HTR-8/SVneo (cell line): ENCODE results near the gene PINLYP.
"Not testable (repeated sequence)": the region's sequence is repeated elsewhere in the genome, so short reads cannot be mapped to it uniquely, and the experiment has no call there.

Source experiments
- DNase-seq: peaks from one replicate; pipeline ENCODE4 v3.0.0; 2011; ENCODE audit warnings: low spot score, mixed read lengths; ENCODE audit not compliant: insufficient read length
- FAIRE-seq: peaks from 2 replicates; lab custom pipeline; 2011; peaks lifted over from hg19 to GRCh38; lab: Jason Lieb, UNC

Gene PINLYP

DNA sequence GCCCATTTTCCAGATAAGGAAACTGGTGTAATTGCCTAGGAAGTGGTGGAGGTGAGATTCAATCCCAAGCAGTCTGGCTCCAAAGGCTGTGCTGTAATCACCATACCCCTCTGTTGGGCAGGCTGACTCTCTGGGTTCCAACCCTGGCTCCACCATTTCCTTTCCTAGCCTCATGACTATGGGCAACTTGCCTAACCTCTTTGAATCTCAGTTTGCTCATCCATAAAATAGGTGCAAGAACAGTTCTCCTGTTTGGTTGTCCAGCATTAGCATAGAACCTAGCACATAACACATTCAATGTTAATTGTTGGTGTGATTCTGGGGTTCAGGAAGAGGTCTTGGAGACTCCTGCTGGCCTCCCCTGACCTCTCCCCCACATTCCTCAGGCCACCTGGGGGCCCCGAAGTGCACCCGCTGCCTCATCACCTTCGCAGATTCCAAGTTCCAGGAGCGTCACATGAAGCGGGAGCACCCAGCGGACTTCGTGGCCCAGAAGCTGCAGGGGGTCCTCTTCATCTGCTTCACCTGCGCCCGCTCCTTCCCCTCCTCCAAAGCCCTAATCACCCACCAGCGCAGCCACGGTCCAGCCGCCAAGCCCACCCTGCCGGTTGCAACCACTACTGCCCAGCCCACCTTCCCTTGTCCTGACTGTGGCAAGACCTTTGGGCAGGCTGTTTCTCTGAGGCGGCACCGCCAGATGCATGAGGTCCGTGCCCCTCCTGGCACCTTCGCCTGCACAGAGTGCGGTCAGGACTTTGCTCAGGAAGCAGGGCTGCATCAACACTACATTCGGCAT is 23.0 kb downstream of the PINLYP start:
- FAIRE-seq (no peak), DNase-seq (no peak)

DNA sequence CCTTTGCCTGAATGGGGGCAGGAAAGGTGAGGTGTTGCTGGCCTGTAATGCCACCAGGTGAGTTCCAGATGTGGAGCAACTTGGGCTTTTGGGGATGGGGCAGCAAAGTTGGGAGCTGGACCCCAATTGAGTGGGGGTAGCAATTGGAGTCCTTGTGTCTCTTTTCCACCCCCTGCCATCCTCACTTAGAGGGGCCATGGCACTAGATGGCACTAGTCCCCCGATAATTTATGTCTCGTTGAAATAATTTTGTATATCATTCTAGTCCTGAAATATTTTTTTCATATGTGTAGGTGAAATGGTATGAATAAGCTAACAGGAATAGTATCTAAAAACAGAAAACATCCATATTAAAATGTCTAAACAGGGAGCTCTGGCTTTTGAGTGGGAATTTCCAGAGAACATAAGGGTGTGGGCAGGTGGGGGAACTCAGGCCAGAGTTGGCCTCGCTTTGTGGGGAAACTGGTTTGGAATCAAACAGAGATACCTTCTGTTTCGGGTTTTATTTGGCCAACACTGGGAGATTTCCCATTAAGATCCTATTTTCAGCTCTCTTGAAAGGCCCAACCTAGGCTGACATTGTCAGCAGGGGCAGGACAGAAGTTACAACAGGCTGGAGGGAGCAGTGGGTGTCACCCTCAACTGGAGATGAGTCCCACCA is 24.2 kb downstream of the PINLYP start:
- DNase-seq = no peak
- FAIRE-seq = no peak

DNA sequence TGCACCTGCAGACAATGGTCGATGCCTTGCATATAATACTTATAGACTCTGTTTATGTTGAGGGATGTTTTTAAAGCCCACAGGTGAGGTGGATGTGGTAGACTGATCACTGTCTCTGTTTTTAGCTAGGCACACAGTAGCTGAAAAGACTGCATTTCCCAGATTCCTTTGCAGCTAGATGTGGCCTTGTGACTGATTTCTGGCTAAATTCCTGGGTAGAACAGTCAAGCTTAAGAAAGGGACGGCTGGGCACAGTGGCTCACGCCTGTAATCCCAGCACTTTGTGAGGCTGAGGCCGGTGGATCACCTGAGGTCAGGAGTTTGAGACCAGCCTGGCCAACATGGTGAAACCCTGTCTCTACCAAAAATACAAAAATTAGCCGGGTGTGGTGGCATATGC is 24.7 kb downstream of the PINLYP start:
- FAIRE-seq, DNase-seq: not testable (repeated sequence)

DNA sequence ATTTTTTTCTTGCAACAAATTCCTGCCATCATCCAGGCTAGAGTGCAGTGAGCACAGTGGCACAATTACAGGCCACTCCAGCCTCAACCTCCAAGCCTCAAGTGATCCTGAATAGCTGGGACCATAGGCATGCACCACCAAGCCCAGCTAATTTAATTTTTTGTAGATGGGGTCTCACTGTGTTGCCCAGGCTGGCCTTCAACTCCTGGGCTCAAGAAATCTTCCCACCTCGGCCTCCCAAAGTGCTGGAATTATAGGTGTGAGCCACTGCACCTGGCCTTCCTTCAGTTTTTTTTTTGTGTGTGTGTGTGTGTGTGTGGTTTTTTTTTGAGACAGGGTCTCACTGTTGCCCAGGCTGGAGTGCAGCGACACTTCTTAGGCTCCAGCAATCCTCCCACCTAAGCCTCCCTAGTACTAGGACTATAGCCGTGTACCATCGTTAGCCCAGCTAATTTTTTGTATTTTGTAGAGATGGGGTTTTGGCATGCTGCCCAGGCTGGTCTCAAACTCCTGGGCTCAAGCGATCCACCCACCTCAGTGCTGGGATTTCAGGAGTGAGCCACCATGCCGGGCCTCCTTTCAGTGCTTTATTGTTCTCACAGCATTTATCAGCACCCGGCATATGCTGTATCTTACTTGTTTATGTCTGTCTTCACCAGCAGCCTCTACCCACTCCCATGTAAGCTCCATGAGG is 30.4 kb downstream of the PINLYP start:
- DNase-seq (no peak), FAIRE-seq (no peak)

DNA sequence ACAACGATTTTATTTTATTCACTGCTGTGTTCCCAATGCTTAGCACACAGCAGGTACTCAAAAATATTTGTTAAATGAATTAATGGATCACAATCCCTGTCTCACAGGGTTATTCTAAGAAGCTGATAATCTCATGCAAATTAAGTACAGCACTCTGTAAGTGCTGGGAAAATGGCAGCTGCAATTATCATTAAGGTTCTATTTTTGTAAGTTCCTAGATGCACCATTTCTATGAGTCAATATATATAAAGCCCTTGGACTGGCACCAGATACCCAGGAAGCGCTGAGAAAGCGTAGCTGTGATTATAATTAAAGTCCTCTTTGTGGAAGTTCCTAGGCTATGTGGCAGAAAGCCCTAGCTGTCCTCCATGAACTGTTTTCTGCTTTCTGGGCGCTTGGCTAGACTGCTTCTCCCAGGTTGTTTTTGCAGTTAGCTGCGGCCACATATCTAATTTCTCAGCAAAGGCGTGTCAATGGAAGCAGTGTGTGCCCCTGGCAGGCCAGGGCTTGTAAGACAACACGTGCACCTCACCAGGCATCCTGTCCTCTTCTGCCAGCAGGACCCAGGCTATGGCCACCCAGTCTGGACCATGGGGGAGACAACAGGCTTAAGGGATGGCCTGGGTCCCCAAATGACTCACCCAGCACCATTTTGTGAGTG is 31.1 kb downstream of the PINLYP start:
- DNase-seq = no peak
- no peak for FAIRE-seq

DNA sequence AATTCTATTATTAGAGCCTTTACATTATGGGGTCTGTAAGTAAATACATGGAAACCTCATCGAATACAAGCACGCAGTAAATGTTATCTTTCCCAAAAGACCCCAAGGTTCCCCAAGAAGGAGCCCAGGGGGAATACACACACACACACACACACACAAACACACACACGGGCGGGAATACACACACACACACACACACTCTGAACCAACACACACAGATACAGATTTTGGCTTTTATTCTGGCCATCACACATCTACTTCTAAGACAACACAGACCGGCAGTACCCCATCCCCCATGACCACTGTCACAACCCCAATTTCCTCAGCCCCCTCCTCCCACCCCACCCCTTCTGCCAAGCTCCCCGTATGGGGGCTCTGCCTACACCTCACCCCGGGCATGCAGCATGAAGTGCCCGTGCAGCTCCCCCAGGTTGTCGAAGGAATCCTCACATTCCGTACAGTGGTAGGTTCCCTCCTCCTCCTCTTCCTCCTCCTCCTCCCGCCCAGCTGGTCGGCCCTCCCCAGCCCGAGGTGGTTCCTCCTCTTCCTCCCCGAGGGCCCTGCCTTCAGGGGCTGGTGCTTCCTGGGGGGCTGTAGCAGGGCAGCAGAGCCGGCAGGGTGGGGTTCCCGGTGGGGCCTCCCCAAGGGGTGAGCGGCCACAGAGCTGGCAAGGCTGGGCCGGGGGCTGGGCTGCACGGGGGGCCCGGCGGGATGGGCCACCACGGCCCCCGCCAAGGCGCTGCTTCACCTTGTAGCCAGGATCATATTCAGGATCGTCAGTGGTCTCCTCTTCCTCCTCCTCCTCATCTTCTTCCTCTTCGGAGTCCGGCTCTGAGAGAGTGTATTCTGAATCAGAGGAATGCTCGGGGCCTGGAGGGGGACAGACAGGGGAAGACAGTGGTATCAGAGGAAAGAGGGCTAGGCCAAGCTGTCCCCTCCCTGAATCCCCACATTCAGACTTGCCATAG is 31.9 kb downstream of the PINLYP start:
- no peak for FAIRE-seq

DNA sequence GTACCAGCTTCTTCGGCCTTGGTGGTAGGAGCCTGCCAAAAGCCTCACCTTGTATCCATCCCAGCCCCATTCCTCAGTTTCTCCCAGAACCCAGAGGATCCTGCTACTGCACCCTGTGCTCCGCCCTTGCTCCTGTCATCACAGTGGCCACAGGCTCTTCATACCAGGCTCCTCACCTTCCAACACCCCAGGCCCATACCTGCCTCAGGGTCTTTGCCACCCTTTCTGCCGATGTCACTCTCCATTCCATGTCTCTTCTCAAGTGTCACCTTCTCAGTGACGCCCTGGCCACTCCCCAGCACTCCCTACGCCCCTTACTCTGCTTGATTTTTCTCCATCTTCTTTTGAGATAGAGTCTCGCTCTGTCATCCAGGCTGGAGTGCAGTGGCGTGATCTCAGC is 34.3 kb downstream of the PINLYP start:
- FAIRE-seq (no peak), DNase-seq (no peak)

More for the DNA sequence above, 31.9 kb downstream of the PINLYP start:
- DNase-seq = no peak

DNA sequence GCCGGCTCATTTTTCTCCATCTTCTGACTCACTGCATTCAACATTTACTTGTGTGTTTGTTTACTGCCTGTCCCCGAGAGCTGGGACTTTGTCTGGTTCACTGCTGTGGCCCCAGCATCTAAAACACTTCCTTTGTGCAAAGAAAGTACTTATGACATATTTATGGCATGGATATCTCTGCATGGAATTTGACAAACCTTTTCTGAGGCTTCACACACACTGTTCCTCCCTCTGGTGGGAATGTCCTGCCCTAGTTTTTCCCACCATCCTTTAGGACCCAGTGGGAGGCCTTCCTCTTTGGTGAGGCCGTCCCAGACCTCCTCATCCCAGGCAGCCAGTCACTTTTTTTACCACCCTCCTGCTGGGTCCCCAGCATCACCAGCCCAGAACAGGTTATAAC is 34.9 kb downstream of the PINLYP start:
- FAIRE-seq (no peak), DNase-seq (no peak)

DNA sequence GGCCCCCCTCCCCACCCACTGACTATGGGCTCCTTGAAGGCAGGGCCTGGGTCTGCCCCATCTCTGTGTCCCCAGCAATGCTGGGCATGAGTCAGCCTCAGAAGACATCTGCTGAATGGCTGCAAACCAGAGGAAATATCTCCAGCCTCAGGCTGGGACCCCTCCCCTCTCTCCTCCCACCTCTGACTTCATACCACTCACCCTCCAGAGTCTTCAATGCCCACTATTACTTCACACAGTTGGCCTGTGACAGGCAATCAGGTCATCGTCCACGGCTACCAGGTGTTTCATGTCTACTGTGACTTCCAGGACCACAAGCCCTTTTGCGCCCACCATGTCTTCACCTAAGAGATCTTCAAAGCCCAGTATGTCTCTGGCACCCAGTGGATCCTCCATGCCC is 36.2 kb downstream of the PINLYP start, which contains the start of gene SRRM5:
Gene SRRM5 (plus strand): TSS at position 301 of the 400 bp plus-strand sequence. CDS start 34 bp downstream, at position 335.
- DNase-seq (no peak), FAIRE-seq (no peak)

DNA sequence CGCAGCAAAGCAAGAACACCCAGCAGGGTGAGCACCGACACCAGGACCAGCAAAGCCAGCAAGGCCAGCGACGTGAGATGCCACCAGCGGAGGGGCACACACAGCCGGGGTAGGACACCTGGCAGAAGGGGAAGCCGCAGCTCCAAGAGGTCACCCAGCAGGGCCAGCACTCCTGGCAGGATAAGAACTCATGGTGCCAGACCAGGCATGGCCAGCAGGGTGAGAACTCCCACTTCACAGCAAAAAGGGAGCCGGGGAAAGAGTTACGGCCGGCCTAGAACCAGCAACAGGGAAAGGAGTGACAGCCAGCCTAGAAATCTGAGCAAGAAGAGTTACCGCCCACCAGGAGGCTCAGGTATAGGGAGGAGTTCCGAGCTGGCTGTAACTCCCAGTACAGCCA is 36.8 kb downstream of the PINLYP start:
- no peak for FAIRE-seq
- DNase-seq = no peak

DNA sequence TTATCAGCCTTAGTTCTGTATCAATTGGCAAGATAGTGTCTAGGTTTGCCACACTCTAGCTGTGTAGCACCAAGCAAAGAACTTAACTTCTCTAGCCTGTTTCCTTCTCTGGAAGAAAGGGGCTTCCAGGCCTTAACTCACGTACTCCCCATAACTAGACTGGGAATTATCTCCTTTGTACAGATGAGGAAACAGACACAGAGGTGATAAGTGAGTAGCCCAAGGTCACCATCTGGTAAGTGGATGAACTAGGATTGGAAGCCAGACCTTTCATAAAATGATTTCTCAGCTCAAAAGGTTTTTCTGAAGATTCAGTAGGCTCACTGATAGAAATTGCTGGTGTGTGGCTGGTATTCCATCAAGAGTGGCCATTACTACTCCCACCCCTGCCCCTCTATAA is 40.7 kb downstream of the PINLYP start:
- FAIRE-seq = no peak
- no peak for DNase-seq

DNA sequence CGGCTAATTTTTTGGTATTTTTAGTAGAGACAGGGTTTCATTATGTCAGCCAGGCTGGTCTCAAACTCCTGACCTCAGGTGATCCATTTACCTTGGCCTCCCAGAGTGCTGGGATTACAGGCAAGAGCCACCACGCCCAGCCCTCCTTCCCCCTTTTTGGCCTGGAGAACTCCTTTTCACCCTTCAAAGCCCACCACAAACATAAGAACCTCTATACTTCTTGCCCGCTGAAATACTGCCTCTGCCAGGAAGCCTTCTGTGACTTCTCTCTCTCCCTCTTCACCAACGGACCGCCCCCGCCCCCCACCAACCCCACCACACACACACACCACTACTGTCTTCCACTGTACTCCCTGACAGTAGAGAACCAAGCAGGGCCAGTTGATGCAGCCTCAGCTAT is 41.4 kb downstream of the PINLYP start:
- no peak for DNase-seq
- no peak for FAIRE-seq

DNA sequence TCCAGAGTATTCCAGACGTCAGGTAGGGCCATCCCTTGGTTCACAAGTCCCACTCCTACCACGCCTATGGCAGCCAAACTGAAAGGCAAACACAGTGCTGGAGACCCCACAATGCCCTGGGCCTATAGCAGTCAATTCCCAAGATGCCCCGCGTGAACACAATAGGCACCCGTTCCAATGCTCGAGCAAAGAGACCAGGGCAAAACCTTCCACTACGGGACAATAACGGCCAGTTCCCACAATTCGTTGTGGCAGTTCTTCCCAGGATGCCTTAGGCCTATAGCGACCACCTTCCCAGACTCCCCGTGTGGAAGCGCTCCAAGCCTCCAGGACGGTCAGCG is 43.3 kb downstream of the PINLYP start:
- FAIRE-seq = peak; percentile 33
- peak; percentile 60 for DNase-seq

DNA sequence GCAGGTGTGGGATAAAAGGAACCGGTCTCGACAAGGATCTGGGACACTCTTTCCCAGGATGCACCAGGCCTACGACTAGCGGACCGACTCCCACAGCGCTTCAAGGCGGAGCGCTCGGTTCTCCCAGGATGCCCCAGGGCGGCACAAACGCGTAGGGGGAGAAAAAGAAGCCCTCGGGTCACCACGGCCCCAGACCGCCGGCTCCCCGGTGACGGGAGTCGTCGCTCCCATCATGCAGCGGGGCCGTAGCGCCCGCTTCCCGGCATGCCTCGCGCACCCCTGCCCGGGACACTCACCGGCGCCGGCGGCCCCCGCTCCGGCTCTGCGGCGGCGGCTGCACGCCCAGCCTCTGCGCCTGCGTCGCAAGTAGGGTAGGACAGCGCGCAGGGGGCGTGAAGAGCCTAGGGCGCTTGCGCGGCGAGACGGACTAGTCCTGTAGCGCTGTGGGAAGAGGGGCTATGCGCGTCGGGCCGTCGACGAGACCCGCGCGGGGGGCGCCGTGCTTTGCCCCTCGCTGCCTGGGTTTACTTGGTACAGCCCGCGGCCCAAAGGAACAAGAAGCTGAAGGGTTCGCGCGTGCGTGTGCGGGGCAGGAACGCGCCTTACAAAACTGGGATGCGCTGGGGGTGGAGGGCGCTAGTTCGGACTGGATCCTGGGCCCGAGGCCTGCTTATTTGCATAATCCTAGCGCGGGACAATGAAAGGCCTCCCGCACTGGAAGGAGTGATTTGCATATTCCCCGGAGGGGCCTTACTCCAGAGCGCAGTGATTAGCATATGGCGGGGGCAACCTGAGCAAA is 43.9 kb downstream of the PINLYP start, which contains the start of gene ZNF428:
Gene ZNF428 (minus strand): TSS at position 368 of the 799 bp plus-strand sequence. CDS start 5,325 bp downstream, outside the sequence.
- DNase-seq (peak; percentile 95), FAIRE-seq (peak; percentile 93)

DNA sequence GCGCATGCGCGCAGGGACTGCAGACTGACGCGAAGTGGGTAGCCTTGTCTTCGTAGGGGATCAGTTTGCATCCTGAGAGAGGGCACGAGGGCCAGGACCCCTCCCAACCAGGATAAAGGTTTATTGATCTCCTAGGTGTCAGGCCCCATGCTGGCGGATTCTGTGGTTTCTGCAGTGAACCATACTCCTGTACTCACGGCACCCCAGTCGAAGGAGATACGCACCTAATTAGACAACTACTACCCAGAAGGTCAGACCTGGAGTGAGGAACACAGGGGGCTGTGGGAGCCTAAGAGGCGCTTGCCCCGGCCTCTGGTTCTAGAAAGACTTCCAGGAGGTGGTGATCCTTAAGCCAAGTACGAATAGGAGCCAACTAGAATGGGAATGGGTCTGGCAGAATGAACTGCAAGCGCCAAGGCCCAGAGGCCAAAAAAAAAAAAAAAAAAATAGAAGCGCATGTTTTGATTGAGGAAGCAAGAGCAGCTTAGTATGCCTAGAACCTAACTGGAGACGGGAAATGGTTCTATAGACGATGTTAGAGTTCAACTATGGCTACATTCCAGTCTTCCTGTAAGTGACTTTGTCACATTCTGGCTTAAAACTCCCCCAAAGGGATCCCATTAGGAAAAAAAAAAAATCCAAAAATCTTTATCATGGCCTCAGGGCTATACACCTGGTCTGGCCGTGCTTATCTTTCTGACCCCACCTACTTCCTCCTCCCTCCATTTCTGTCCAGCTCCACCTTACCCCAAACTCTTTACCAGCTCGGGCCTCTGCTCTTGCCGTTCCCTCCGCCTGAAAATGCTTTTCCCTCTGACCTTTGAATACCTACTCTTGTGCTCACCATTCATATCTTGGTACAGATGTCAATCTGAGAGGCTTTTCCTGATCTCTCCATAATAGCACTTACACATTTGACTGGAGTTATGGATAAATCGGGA is 44.7 kb downstream of the PINLYP start:
- no peak for DNase-seq
- no peak for FAIRE-seq

DNA sequence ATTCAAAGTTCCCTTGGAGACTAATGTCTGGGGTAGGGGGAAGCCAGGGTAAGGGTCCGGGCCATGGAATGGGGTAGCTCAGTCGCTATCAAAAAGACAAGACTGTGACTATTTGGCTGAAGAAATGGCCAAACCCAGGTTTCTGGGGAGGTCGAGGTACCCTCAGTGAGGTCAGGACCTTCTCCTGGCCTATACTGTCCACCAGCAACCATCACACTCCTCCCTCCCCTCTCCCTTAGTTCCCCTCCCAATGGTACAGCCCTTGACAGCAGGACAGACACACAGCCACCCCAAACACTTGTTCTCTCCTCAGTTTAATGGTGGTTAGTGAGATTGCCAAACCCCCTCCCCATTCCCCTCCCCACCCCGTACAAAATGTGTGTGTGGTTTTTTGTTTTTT is 46.5 kb downstream of the PINLYP start:
- FAIRE-seq (no peak), DNase-seq (no peak)

DNA sequence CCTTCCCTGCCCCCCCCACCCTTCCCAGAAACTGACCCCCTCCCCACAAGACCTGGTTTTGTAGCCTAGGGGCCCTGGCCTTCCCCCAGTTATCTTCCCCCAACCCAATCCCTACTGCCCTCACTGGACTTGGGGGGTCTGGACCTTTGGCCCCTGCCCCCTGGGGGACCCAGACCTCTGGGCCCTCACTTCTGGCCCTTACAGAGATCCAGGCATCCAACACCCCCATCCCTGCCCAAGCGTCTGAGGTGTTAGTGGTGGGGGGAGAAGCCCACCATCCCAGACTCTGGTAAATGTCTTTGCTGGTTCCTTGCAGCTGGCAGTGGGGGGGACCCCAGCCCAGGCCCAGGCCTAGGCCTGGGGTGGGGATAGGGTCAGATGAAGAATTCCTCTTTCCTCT is 47.4 kb downstream of the PINLYP start:
- FAIRE-seq = no peak
- DNase-seq = no peak
